ENCODE data around the gene PAPSS1. TPM values are rescaled to one million over a fixed set of nuclear protein-coding genes. Genes with fewer than 3 reads are reported as not detected.

PAPSS1 gene
- total and polyA plus RNA-seq, 2 experiments from 2014 or later, result 72.0 to 85.8 TPM

DNA sequence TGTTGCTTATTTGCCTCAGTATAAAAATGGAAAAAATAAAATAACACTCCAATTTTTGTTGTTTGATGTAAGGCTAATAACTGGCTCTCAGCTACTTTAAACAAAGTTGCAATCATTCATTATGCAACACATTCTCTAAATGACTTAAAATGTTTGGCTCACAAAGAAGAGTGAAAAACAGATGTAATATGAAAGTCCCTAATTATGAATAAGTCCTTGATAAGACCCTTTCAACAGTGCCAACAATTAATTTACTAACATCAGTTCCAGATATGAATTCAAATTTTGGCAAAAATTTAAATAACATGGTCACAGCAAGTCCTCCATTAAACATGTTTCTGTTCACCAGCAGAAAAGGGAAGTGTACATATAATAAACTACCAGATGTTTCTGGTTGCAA, 69.8 kb downstream of the PAPSS1 start:
- DNase-seq (ENCODE audit: low spot score) (no peak), ATAC-seq (no peak)
- H3K36me3 ChIP-seq (ENCODE audit: insufficient read depth), result no peaks in the 10 kb centered on the region
- H3K36me3 Mint-ChIP-seq (ENCODE audit: low read depth), result peaks cover 27% of the 10 kb centered on the region; the same call in 2 of the 3 replicates
- H3K27me3 Mint-ChIP-seq (ENCODE audit: insufficient read depth, low read depth, poor library complexity), result peaks cover 11% of the 10 kb centered on the region
- no peaks in the 10 kb centered on the region for H3F3A ChIP-seq (replicated peaks; ENCODE audit: low read depth)
- TF ChIP-seq CREB1 (CRISPR knock-in tag; IDR thresholded peaks at IDR 0.05; ENCODE audit: low read depth) (no peak), ZNF114 (CRISPR knock-in tag; IDR thresholded peaks at IDR 0.05) (no peak), STAT1 (IDR thresholded peaks at IDR 0.05; ENCODE audit: unreplicated experiment) (no peak), NANOG (IDR thresholded peaks at IDR 0.05; ENCODE audit: borderline replicate concordance) (no peak), ZNF331 (CRISPR knock-in tag; IDR thresholded peaks at IDR 0.05; ENCODE audit: low read depth) (no peak), EZH2 (IDR thresholded peaks at IDR 0.05; ENCODE audit: low read depth, unreplicated experiment) (no peak), EZH2phosphoT487 (IDR thresholded peaks at IDR 0.05; ENCODE audit: unreplicated experiment) (no peak), JUNB (IDR thresholded peaks at IDR 0.05; ENCODE audit: unreplicated experiment) (no peak), POLR2AphosphoS5 (IDR thresholded peaks at IDR 0.05; ENCODE audit: low read depth) (no peak)
- TF ChIP-seq, protein P1, sequence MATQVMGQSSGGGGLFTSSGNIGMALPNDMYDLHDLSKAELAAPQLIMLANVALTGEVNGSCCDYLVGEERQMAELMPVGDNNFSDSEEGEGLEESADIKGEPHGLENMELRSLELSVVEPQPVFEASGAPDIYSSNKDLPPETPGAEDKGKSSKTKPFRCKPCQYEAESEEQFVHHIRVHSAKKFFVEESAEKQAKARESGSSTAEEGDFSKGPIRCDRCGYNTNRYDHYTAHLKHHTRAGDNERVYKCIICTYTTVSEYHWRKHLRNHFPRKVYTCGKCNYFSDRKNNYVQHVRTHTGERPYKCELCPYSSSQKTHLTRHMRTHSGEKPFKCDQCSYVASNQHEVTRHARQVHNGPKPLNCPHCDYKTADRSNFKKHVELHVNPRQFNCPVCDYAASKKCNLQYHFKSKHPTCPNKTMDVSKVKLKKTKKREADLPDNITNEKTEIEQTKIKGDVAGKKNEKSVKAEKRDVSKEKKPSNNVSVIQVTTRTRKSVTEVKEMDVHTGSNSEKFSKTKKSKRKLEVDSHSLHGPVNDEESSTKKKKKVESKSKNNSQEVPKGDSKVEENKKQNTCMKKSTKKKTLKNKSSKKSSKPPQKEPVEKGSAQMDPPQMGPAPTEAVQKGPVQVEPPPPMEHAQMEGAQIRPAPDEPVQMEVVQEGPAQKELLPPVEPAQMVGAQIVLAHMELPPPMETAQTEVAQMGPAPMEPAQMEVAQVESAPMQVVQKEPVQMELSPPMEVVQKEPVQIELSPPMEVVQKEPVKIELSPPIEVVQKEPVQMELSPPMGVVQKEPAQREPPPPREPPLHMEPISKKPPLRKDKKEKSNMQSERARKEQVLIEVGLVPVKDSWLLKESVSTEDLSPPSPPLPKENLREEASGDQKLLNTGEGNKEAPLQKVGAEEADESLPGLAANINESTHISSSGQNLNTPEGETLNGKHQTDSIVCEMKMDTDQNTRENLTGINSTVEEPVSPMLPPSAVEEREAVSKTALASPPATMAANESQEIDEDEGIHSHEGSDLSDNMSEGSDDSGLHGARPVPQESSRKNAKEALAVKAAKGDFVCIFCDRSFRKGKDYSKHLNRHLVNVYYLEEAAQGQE (IDR thresholded peaks at IDR 0.05; ENCODE audit: unreplicated experiment), result no peak
- TF ChIP-seq, protein P2, sequence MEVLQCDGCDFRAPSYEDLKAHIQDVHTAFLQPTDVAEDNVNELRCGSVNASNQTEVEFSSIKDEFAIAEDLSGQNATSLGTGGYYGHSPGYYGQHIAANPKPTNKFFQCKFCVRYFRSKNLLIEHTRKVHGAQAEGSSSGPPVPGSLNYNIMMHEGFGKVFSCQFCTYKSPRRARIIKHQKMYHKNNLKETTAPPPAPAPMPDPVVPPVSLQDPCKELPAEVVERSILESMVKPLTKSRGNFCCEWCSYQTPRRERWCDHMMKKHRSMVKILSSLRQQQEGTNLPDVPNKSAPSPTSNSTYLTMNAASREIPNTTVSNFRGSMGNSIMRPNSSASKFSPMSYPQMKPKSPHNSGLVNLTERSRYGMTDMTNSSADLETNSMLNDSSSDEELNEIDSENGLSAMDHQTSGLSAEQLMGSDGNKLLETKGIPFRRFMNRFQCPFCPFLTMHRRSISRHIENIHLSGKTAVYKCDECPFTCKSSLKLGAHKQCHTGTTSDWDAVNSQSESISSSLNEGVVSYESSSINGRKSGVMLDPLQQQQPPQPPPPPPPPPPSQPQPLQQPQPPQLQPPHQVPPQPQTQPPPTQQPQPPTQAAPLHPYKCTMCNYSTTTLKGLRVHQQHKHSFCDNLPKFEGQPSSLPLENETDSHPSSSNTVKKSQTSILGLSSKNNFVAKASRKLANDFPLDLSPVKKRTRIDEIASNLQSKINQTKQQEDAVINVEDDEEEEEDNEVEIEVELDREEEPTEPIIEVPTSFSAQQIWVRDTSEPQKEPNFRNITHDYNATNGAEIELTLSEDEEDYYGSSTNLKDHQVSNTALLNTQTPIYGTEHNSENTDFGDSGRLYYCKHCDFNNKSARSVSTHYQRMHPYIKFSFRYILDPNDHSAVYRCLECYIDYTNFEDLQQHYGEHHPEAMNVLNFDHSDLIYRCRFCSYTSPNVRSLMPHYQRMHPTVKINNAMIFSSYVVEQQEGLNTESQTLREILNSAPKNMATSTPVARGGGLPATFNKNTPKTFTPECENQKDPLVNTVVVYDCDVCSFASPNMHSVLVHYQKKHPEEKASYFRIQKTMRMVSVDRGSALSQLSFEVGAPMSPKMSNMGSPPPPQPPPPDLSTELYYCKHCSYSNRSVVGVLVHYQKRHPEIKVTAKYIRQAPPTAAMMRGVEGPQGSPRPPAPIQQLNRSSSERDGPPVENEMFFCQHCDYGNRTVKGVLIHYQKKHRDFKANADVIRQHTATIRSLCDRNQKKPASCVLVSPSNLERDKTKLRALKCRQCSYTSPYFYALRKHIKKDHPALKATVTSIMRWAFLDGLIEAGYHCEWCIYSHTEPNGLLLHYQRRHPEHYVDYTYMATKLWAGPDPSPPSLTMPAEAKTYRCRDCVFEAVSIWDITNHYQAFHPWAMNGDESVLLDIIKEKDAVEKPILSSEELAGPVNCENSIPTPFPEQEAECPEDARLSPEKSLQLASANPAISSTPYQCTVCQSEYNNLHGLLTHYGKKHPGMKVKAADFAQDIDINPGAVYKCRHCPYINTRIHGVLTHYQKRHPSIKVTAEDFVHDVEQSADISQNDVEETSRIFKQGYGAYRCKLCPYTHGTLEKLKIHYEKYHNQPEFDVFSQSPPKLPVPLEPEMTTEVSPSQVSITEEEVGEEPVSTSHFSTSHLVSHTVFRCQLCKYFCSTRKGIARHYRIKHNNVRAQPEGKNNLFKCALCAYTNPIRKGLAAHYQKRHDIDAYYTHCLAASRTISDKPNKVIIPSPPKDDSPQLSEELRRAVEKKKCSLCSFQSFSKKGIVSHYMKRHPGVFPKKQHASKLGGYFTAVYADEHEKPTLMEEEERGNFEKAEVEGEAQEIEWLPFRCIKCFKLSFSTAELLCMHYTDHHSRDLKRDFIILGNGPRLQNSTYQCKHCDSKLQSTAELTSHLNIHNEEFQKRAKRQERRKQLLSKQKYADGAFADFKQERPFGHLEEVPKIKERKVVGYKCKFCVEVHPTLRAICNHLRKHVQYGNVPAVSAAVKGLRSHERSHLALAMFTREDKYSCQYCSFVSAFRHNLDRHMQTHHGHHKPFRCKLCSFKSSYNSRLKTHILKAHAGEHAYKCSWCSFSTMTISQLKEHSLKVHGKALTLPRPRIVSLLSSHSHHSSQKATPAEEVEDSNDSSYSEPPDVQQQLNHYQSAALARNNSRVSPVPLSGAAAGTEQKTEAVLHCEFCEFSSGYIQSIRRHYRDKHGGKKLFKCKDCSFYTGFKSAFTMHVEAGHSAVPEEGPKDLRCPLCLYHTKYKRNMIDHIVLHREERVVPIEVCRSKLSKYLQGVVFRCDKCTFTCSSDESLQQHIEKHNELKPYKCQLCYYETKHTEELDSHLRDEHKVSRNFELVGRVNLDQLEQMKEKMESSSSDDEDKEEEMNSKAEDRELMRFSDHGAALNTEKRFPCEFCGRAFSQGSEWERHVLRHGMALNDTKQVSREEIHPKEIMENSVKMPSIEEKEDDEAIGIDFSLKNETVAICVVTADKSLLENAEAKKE (CRISPR knock-in tag; IDR thresholded peaks at IDR 0.05), result no peak
- TF ChIP-seq, protein P3, sequence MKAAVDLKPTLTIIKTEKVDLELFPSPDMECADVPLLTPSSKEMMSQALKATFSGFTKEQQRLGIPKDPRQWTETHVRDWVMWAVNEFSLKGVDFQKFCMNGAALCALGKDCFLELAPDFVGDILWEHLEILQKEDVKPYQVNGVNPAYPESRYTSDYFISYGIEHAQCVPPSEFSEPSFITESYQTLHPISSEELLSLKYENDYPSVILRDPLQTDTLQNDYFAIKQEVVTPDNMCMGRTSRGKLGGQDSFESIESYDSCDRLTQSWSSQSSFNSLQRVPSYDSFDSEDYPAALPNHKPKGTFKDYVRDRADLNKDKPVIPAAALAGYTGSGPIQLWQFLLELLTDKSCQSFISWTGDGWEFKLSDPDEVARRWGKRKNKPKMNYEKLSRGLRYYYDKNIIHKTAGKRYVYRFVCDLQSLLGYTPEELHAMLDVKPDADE (IDR thresholded peaks at IDR 0.05), result no peak
- TF ChIP-seq, protein P4, sequence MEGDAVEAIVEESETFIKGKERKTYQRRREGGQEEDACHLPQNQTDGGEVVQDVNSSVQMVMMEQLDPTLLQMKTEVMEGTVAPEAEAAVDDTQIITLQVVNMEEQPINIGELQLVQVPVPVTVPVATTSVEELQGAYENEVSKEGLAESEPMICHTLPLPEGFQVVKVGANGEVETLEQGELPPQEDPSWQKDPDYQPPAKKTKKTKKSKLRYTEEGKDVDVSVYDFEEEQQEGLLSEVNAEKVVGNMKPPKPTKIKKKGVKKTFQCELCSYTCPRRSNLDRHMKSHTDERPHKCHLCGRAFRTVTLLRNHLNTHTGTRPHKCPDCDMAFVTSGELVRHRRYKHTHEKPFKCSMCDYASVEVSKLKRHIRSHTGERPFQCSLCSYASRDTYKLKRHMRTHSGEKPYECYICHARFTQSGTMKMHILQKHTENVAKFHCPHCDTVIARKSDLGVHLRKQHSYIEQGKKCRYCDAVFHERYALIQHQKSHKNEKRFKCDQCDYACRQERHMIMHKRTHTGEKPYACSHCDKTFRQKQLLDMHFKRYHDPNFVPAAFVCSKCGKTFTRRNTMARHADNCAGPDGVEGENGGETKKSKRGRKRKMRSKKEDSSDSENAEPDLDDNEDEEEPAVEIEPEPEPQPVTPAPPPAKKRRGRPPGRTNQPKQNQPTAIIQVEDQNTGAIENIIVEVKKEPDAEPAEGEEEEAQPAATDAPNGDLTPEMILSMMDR (conservative IDR thresholded peaks at IDR 0.05; ENCODE audit: low read depth in 2 of 2), result no peak
- H3K27ac Mint-ChIP-seq, result no peak overlapping the region
- no peaks in the 10 kb centered on the region for H3K9me2 ChIP-seq (ENCODE audit: insufficient read depth)
- H3K27ac ChIP-seq (ENCODE audit: low read depth), result no peak overlapping the region
- peaks cover 3% of the 10 kb centered on the region; the same call in 1 of the 2 replicates for H4K20me1 ChIP-seq (replicated peaks; ENCODE audit: insufficient read depth)
- peaks cover 48% of the 10 kb centered on the region for H3K4me1 ChIP-seq (ENCODE audit: insufficient read depth)
- H3K79me2 ChIP-seq (replicated peaks; ENCODE audit: insufficient read depth), result peaks cover 6% of the 10 kb centered on the region; the same call in 1 of the 2 replicates
- H3K9me3 Mint-ChIP-seq, result no peaks in the 10 kb centered on the region
- H3K4me3 Mint-ChIP-seq, result no peak overlapping the region
- no peak overlapping the region for H2AFZ ChIP-seq
- H3K4me1 Mint-ChIP-seq, result peaks cover 45% of the 10 kb centered on the region
- H3K4me3 ChIP-seq, result no peak overlapping the region
- H3K4me2 ChIP-seq, result no peak overlapping the region
- H3K27me3 ChIP-seq (ENCODE audit: insufficient read depth), result peaks cover 10% of the 10 kb centered on the region; the same call in 1 of the 2 replicates
